IMR-90 (cell line): Measurements from ENCODE around the gene PCCA. TPM values are rescaled to one million over a fixed set of nuclear protein-coding genes. Genes with fewer than 3 reads are reported as not detected.

Source experiments
- ATAC-seq: fragments of 200-7000 bp; cut with Tn5 transposase; 2 replicates; pipeline ENCODE4 v1.9.1; 2020; ENCODE audit warnings: low read depth, mild to moderate bottlenecking, moderate library complexity
- BruUV-seq: library from RNA; stranded (reverse); fragments of 400-500 nt; replicated peaks from 2 replicates; lab custom pipeline; 2021; lab: Mats Ljungman, UMichigan
- CTCF ChIA-PET: fragments of 300-600 bp; formaldehyde crosslinking; extraction: SDS; loops from one replicate; lab custom pipeline; 2021; ENCODE audit warnings: antibody characterized with exemption; lab: Yijun Ruan, JAX
- POLR2A ChIA-PET: fragments of 300-600 bp; sonication (Branson Sonifier 250); formaldehyde crosslinking; loops from one replicate; lab custom pipeline; 2022; ENCODE audit warnings: antibody characterized with exemption; ENCODE audit not compliant: unreplicated experiment; lab: Charles Lee
- DNase-seq: peaks from one replicate; pipeline ENCODE4 v3.0.0; 2013
- H2AFZ ChIP-seq: replicated peaks from 2 replicates; pipeline ENCODE3; 2013; ENCODE audit warnings: low read length, mild to moderate bottlenecking; ENCODE audit not compliant: poor library complexity
- H2AK5ac ChIP-seq: 2 replicates; pipeline ENCODE4 v1.6.1; 2013; ENCODE audit warnings: low read depth, low read length, inconsistent platforms
- H2AK9ac ChIP-seq: replicated peaks from 2 replicates; pipeline ENCODE3; 2013; ENCODE audit warnings: mild to moderate bottlenecking, low read depth, low read length, moderate library complexity; ENCODE audit not compliant: poor library complexity
- H2BK120ac ChIP-seq: 2 replicates; pipeline ENCODE4 v1.6.1; 2013; ENCODE audit warnings: low read depth, low read length, inconsistent platforms
- H2BK15ac ChIP-seq: 3 replicates; pipeline ENCODE4 v1.6.1; 2013; ENCODE audit warnings: low read depth, low read length, inconsistent platforms
- H2BK20ac ChIP-seq: 2 replicates; pipeline ENCODE4 v1.6.1; 2013; ENCODE audit warnings: low read depth, mild to moderate bottlenecking, inconsistent platforms, low read length, moderate library complexity
- H2BK5ac ChIP-seq: 2 replicates; pipeline ENCODE4 v1.6.1; 2013; ENCODE audit warnings: mild to moderate bottlenecking, low read depth, low read length, inconsistent platforms; ENCODE audit not compliant: poor library complexity, severe bottlenecking
- H3K14ac ChIP-seq: replicated peaks from 2 replicates; pipeline ENCODE4 v1.6.1; 2013; ENCODE audit warnings: low read depth, low read length, inconsistent platforms
- H3K18ac ChIP-seq: 2 replicates; pipeline ENCODE4 v1.6.1; 2013; ENCODE audit warnings: low read depth, low read length, control low read depth
- H3K23ac ChIP-seq: 2 replicates; pipeline ENCODE4 v1.6.1; 2013; ENCODE audit warnings: low read depth, low read length, inconsistent platforms
- H3K27ac ChIP-seq: 2 replicates; pipeline ENCODE4 v1.5.1; 2013; ENCODE audit warnings: mild to moderate bottlenecking, control low read depth, low read length; ENCODE audit not compliant: insufficient read depth
- H3K27me3 ChIP-seq: 2 replicates; pipeline ENCODE4 v1.6.1; 2013; ENCODE audit warnings: low read length; ENCODE audit not compliant: control insufficient read depth, insufficient read depth
- H3K36me3 ChIP-seq: 2 replicates; pipeline ENCODE4 v1.6.1; 2013; ENCODE audit warnings: low read length, mixed read lengths; ENCODE audit not compliant: control insufficient read depth, insufficient read depth
- H3K4ac ChIP-seq: 2 replicates; pipeline ENCODE4 v1.6.1; 2013; ENCODE audit warnings: low read depth, low read length, inconsistent platforms
- H3K4me1 ChIP-seq: 2 replicates; pipeline ENCODE4 v1.6.1; 2013; ENCODE audit warnings: low read length, mixed read lengths; ENCODE audit not compliant: control insufficient read depth, insufficient read depth
- H3K4me2 ChIP-seq: 2 replicates; pipeline ENCODE4 v1.6.1; 2013; ENCODE audit warnings: low read depth, mild to moderate bottlenecking, control low read depth, low read length, moderate library complexity
- H3K4me3 ChIP-seq: 2 replicates; pipeline ENCODE4 v1.5.1; 2013; ENCODE audit warnings: low read depth, mild to moderate bottlenecking, control low read depth, low read length, moderate library complexity; ENCODE audit not compliant: insufficient read depth
- H3K56ac ChIP-seq: 2 replicates; pipeline ENCODE4 v1.6.1; 2013; ENCODE audit warnings: low read length, inconsistent platforms; ENCODE audit not compliant: insufficient read depth; ENCODE audit errors: extremely low read depth
- H3K79me1 ChIP-seq, 2 experiments: 2 replicates each; pipeline ENCODE4 v1.6.1; 2013; ENCODE audit warnings: low read length in 2 of 2, inconsistent platforms in 1 of 2, low read depth in 1 of 2
- H3K9ac ChIP-seq: 2 replicates; pipeline ENCODE4 v1.6.1; 2013; ENCODE audit warnings: low read depth, low read length, control low read depth
- H3K9me1 ChIP-seq: 2 replicates; pipeline ENCODE4 v1.6.1; 2013; ENCODE audit warnings: low read length, inconsistent platforms; ENCODE audit not compliant: insufficient read depth
- H3K9me3 ChIP-seq: 2 replicates; pipeline ENCODE4 v1.6.1; 2013; ENCODE audit warnings: low read length; ENCODE audit not compliant: control insufficient read depth, insufficient read depth
- H4K20me1 ChIP-seq: 2 replicates; pipeline ENCODE4 v1.6.1; 2013; ENCODE audit warnings: low read length, inconsistent platforms; ENCODE audit not compliant: insufficient read depth
- H4K5ac ChIP-seq: 2 replicates; pipeline ENCODE4 v1.6.1; 2013; ENCODE audit warnings: mild to moderate bottlenecking, low read depth, low read length, control low read depth
- H4K8ac ChIP-seq, 2 experiments: 2 replicates each; pipeline ENCODE4 v1.6.1; 2013; ENCODE audit warnings: low read depth in 2 of 2, low read length in 2 of 2, control low read depth in 1 of 2, inconsistent platforms in 1 of 2
- H4K91ac ChIP-seq: 2 replicates; pipeline ENCODE4 v1.6.1; 2013; ENCODE audit warnings: low read depth, low read length, inconsistent platforms; ENCODE audit not compliant: insufficient read depth
- CEBPB ChIP-seq: IDR thresholded peaks from 2 replicates; pipeline ENCODE4 v1.6.1; 2012; ENCODE audit warnings: low read depth, low read length, improper control_type of control experiment
- NFE2L2 ChIP-seq: fragments of 150-350 bp; IDR thresholded peaks from 2 replicates; pipeline ENCODE4 v1.6.1; 2016; ENCODE audit warnings: low read depth, mild to moderate bottlenecking, low read length
- POLR2A ChIP-seq: IDR thresholded peaks from 2 replicates; pipeline ENCODE4 v1.6.1; 2012; ENCODE audit warnings: mild to moderate bottlenecking, low read depth, low read length
- RAD21 ChIP-seq: IDR thresholded peaks from 2 replicates; pipeline ENCODE4 v1.6.1; 2012; ENCODE audit warnings: low read length, improper control_type of control experiment
- RFX5 ChIP-seq: IDR thresholded peaks from 2 replicates; pipeline ENCODE4 v1.8.0; 2012; ENCODE audit warnings: low read depth, mild to moderate bottlenecking, low read length, moderate library complexity
- SMC3 ChIP-seq: fragments of 150-350 bp; IDR thresholded peaks from 2 replicates; pipeline ENCODE4 v1.6.1; 2016; ENCODE audit warnings: low read depth, mild to moderate bottlenecking, antibody characterized with exemption, low read length, moderate library complexity
- USF2 ChIP-seq: fragments of 150-350 bp; IDR thresholded peaks from 2 replicates; pipeline ENCODE4 v1.6.1; 2017; ENCODE audit warnings: mild to moderate bottlenecking, antibody characterized with exemption, low read length, low read depth
- WGBS, 2 experiments: methylation state at CpG; one replicate each; pipeline versions ENCODE4 v1.1.5 to v1.1.7; 2013; ENCODE audit warnings: missing lambda C conversion rate in 2 of 2; ENCODE audit not compliant: insufficient read length in 1 of 2; ENCODE audit errors: extremely low coverage in 2 of 2; 5-methylcytosine and 5-hydroxymethylcytosine counted together
- dilution Hi-C: fragments of 300-500 bp; cut with HindIII; formaldehyde crosslinking; loops from one replicate; pipeline ENCODE4 v1.14.3; 2018; ENCODE audit warnings: low sequenced_read_pairs; ENCODE audit not compliant: unreplicated experiment
- in situ Hi-C: fragments of 300-500 bp; cut with MboI; formaldehyde crosslinking; loops from 3 replicates; pipeline ENCODE4 v1.14.3; 2019; ENCODE audit warnings: low sequenced_read_pairs, inconsistent platforms, mixed read lengths
- intact Hi-C: fragments of 100-400 bp; cut with micrococcal nuclease; formaldehyde crosslinking; loops from 2 replicates; pipeline ENCODE4 v1.10.0; 2022
- polyA plus RNA-seq, 3 experiments: library from polyadenylated mRNA; depleted of rRNA; stranded (reverse); fragments of >200 nt; gene quantifications; 2 replicates each; pipeline ENCODE4 v1.2.3, GENCODE V29; 2012; ENCODE audit warnings: low replicate concordance in 1 of 3
- total RNA-seq: library from RNA; depleted of rRNA; stranded (reverse); fragments of >200 nt; gene quantifications from 2 replicates; pipeline ENCODE4 v1.2.3, GENCODE V29; 2012
- TF ChIP-seq, protein P1 (sequence below): fragments of 150-350 bp; IDR thresholded peaks from 2 replicates; pipeline ENCODE4 v1.6.1; 2016; ENCODE audit warnings: low read depth, mild to moderate bottlenecking, low read length, moderate library complexity, borderline replicate concordance

PCCA gene
- total and polyA plus RNA-seq, 2 of the 4 experiments (the other 2 are of a cell fraction) = 7.6 to 24.0 TPM

GRCh38 chr13:100403675-100404074, 314.8 kb downstream of the PCCA start:
- no peak overlapping the region for H2AK5ac ChIP-seq
- no peak overlapping the region for H3K23ac ChIP-seq
- H3K9me1 ChIP-seq = no peaks in the 10 kb centered on the region
- no peak for ATAC-seq
- ChIA-PET POLR2A (no interaction called here), CTCF (no interaction called here)
- H3K14ac ChIP-seq = no peak overlapping the region
- intact Hi-C loops = no loop called here
- H4K91ac ChIP-seq = no peak overlapping the region
- no peak overlapping the region for H2BK120ac ChIP-seq
- H3K56ac ChIP-seq = no peak overlapping the region
- H3K4me1 ChIP-seq = no peaks in the 10 kb centered on the region
- H3K18ac ChIP-seq = no peak overlapping the region
- no peaks in the 10 kb centered on the region for H3K79me1 ChIP-seq
- H4K8ac ChIP-seq = no peak overlapping the region
- H3K4me3 ChIP-seq = no peak overlapping the region
- no peak for DNase-seq
- dilution Hi-C loops = no loop called here
- no peak overlapping the region for H2AK9ac ChIP-seq
- H3K9ac ChIP-seq = no peak overlapping the region
- H3K9me3 ChIP-seq = peaks cover 10% of the 10 kb centered on the region
- no peak overlapping the region for H2AFZ ChIP-seq
- no peak overlapping the region for H4K5ac ChIP-seq
- H3K27me3 ChIP-seq = no peaks in the 10 kb centered on the region
- peaks cover 4% of the 10 kb centered on the region for H3K36me3 ChIP-seq
- no CpG with 5 or more reads among the region's 6 CpGs for WGBS, 2 experiments
- H2BK15ac ChIP-seq = no peak overlapping the region
- no peaks in the 10 kb centered on the region for H4K20me1 ChIP-seq
- H3K4me2 ChIP-seq = no peak overlapping the region
- no peak overlapping the region for H3K27ac ChIP-seq
- BruUV-seq = no TSS peak
- H3K4ac ChIP-seq = no peak overlapping the region
- H2BK5ac ChIP-seq = no peak overlapping the region
- H2BK20ac ChIP-seq = no peak overlapping the region
- TF ChIP-seq, protein P1, sequence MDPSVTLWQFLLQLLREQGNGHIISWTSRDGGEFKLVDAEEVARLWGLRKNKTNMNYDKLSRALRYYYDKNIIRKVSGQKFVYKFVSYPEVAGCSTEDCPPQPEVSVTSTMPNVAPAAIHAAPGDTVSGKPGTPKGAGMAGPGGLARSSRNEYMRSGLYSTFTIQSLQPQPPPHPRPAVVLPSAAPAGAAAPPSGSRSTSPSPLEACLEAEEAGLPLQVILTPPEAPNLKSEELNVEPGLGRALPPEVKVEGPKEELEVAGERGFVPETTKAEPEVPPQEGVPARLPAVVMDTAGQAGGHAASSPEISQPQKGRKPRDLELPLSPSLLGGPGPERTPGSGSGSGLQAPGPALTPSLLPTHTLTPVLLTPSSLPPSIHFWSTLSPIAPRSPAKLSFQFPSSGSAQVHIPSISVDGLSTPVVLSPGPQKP = no peak
- no peak for TF ChIP-seq RAD21
- no peak for TF ChIP-seq USF2
- TF ChIP-seq CEBPB = no peak
- TF ChIP-seq RFX5 = no peak
- no peak for TF ChIP-seq NFE2L2
- no peak for TF ChIP-seq SMC3
- no peak for TF ChIP-seq POLR2A
- in situ Hi-C loops = no loop called here
